Gastroesophageal sphincter (tissue), 4 donors: Measurements from ENCODE around the gene SLC35B2. TPM values are rescaled to one million over a fixed set of nuclear protein-coding genes. Genes with fewer than 3 reads are reported as not detected.

Experiments used
- ATAC-seq: fragments of 150-250 bp; one replicate; pipeline ENCODE4 v1.9.1; 2016; ENCODE audit warnings: mild to moderate bottlenecking, moderate library complexity
- H3K27ac ChIP-seq, 4 donors: fragments of 200-600 bp; sonication (generic) in 3 of 4; 1 replicate in 3 of 4; 2 replicates in 1 of 4; pipeline ENCODE4 v1.5.1; 2016 to 2019
- H3K27me3 ChIP-seq: fragments of 200-600 bp; sonication (generic); one replicate; pipeline ENCODE4 v1.5.1; 2019
- H3K36me3 ChIP-seq, 2 donors: fragments of 200-600 bp; sonication (generic); one replicate each; pipeline ENCODE4 v1.5.1; 2019; ENCODE audit warnings: control low read depth in 1 of 2
- H3K4me1 ChIP-seq, 3 donors: fragments of 200-600 bp; sonication (generic); 1 replicate in 2 of 3; 2 replicates in 1 of 3; pipeline ENCODE4 v1.5.1; 2016 to 2019; ENCODE audit warnings: control low read depth in 2 of 3
- H3K4me3 ChIP-seq, 2 donors: fragments of 200-600 bp; sonication (generic); one replicate each; pipeline ENCODE4 v1.5.1; 2019; ENCODE audit warnings: mild to moderate bottlenecking in 1 of 2, moderate library complexity in 1 of 2
- H3K9me3 ChIP-seq, 3 donors: fragments of 200-600 bp; sonication (generic); one replicate each; pipeline ENCODE4 v1.5.1; 2017 to 2019; ENCODE audit warnings: control low read depth in 2 of 3
- EP300 ChIP-seq: sonication (generic); formaldehyde crosslinking; IDR thresholded peaks from one replicate; pipeline ENCODE4 v1.6.1; 2017; ENCODE audit warnings: antibody characterized with exemption, mild to moderate bottlenecking
- POLR2A ChIP-seq, 2 donors: fragments of 450-650 bp; IDR thresholded peaks; one replicate each; pipeline ENCODE4 v1.6.1; 2017; ENCODE audit warnings: antibody characterized with exemption in 2 of 2, mild to moderate bottlenecking in 2 of 2, moderate library complexity in 1 of 2
- POLR2AphosphoS5 ChIP-seq: sonication (generic); formaldehyde crosslinking; IDR thresholded peaks from one replicate; pipeline ENCODE4 v1.6.1; 2017; ENCODE audit warnings: antibody characterized with exemption
- WGBS, 2 donors: methylation state at CpG; one replicate each; pipeline ENCODE4 v1.1.5; 2018; ENCODE audit warnings: low coverage in 1 of 2; 5-methylcytosine and 5-hydroxymethylcytosine counted together
- total RNA-seq, 4 donors: library from RNA; depleted of rRNA; stranded (reverse); fragments of >200 nt; gene quantifications; one replicate each; pipeline ENCODE4 v1.1.0, GENCODE V29; 2016
- TF ChIP-seq, protein P1 (sequence below), 4 experiments: fragments of 200-600 bp in 2 of 4; fragments of 450-650 bp in 2 of 4; sonication (generic) in 1 of 4; IDR thresholded peaks; one replicate each; pipeline ENCODE4 v1.5.1; 2017 to 2019; ENCODE audit warnings: antibody characterized with exemption in 4 of 4, mild to moderate bottlenecking in 2 of 4, moderate library complexity in 2 of 4

Gene SLC35B2
- total RNA-seq, 4 donors from 2014 or later: 21.3 to 34.0 (median 25.6) TPM

DNA sequence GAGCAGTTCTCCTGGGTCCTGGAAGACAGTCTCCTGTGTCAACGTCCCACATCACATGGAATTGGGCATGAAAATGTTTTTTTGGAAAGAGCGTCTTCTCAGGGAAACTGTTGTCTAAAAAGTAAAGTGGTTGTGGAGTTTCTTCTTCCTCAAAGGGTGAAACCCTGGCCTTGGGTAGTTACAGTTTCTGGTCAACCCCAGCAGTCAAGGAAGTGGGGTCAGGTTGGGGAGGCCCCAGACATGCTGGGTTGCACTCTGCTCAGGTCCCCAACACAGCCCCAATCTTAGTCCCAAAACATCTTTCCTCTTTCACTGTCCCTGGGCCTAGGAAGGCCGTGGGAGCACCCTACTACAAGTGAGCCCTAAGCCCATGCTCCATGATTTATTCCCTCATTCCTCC, 9.0 kb upstream of the SLC35B2 start:
- TF ChIP-seq EP300 (no peak), POLR2AphosphoS5 (no peak), POLR2A (IDR thresholded peaks at IDR 0.05) (no peak)
- TF ChIP-seq, protein P1, sequence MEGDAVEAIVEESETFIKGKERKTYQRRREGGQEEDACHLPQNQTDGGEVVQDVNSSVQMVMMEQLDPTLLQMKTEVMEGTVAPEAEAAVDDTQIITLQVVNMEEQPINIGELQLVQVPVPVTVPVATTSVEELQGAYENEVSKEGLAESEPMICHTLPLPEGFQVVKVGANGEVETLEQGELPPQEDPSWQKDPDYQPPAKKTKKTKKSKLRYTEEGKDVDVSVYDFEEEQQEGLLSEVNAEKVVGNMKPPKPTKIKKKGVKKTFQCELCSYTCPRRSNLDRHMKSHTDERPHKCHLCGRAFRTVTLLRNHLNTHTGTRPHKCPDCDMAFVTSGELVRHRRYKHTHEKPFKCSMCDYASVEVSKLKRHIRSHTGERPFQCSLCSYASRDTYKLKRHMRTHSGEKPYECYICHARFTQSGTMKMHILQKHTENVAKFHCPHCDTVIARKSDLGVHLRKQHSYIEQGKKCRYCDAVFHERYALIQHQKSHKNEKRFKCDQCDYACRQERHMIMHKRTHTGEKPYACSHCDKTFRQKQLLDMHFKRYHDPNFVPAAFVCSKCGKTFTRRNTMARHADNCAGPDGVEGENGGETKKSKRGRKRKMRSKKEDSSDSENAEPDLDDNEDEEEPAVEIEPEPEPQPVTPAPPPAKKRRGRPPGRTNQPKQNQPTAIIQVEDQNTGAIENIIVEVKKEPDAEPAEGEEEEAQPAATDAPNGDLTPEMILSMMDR (IDR thresholded peaks at IDR 0.05): no peak
- WGBS, 2 donors: 77 to 90% methylated on average over 2 to 3 of the region's 3 CpGs
- Histone ChIP-seq H3K9me3 (no peaks in the 10 kb centered on the region), H3K4me3 (no peak overlapping the region), H3K27me3 (peaks cover 35% of the 10 kb centered on the region), H3K27ac (peak overlapping the region in 2 of 4 donors; percentile 87 to 90), H3K4me1 (peaks cover 4 to 51% (median 29%) of the 10 kb centered on the region in 3 donors), H3K36me3 (peaks cover 0 to 4% of the 10 kb centered on the region in 2 donors)
- ATAC-seq: no peak

DNA sequence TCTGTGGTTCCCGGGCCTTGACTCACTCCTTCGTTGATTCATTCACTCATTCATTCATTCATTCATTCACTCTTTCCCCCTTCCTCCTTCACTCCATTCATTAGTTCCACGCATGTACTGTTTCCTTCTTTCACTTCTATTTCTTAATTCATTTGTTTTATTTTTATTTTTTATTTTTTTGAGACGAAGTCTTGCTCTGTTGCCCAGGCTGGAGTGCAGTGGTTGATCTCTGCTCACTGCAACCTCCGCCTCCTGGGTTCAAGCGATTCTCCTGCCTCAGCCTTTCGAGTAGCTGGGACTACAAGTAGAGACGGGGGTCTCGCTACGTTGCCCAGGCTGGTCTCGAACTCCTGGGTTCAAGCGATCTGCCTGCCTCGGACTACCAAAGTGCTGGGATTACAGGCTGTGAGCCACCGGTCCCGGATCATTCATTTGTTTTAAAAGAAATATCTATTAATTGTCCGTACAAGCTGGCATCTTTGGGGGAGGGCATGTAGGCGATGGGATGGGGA, 8.4 kb upstream of the SLC35B2 start:
- Histone ChIP-seq H3K27ac (peak overlapping the region in 3 of 4 donors; percentile 87 to 91 (median 90)), H3K36me3 (peaks cover 0 to 6% of the 10 kb centered on the region in 2 donors), H3K27me3 (peaks cover 29% of the 10 kb centered on the region), H3K4me1 (peaks cover 4 to 46% (median 29%) of the 10 kb centered on the region in 3 donors), H3K9me3 (no peaks in the 10 kb centered on the region), H3K4me3 (peak overlapping the region; percentile 41 to 87)
- TF ChIP-seq, protein P1 (IDR thresholded peaks at IDR 0.05): no peak
- ATAC-seq: no peak
- WGBS, 2 donors: 56 to 58% methylated on average over 6 to 14 of the region's 17 CpGs

GRCh38 chr6:44265007-44265721, 7.8 kb upstream of the SLC35B2 start, which contains the start of gene NFKBIE:
Gene NFKBIE, minus strand, starts transcription at chr6:44265551. Its CDS starts 205 bp downstream, at chr6:44265346.
- WGBS, 2 donors: 0% methylated on average over 1 to 4 of the region's 72 CpGs
- peak; percentile 95 for ATAC-seq
- H3K27ac ChIP-seq: peak within 1 kb of the TSS; percentile 2 to 91 (median 88)
- TF ChIP-seq EP300 (no peak), POLR2AphosphoS5 (peak; percentile 69), POLR2A (IDR thresholded peaks at IDR 0.05) (peak; percentile 50 to 75)
- TF ChIP-seq, protein P1 (IDR thresholded peaks at IDR 0.05): peak in 3 of 4 experiments; percentile 24 to 39 (median 26)
- peaks cover 23% of the 10 kb centered on the region for H3K27me3 ChIP-seq
- peak within 1 kb of the TSS; percentile 41 to 87 for H3K4me3 ChIP-seq
- peaks cover 4 to 39% (median 29%) of the 10 kb centered on the region in 3 donors for H3K4me1 ChIP-seq
- no peaks in the 10 kb centered on the region for H3K9me3 ChIP-seq
- peaks cover 0 to 7% of the 10 kb centered on the region in 2 donors for H3K36me3 ChIP-seq

DNA sequence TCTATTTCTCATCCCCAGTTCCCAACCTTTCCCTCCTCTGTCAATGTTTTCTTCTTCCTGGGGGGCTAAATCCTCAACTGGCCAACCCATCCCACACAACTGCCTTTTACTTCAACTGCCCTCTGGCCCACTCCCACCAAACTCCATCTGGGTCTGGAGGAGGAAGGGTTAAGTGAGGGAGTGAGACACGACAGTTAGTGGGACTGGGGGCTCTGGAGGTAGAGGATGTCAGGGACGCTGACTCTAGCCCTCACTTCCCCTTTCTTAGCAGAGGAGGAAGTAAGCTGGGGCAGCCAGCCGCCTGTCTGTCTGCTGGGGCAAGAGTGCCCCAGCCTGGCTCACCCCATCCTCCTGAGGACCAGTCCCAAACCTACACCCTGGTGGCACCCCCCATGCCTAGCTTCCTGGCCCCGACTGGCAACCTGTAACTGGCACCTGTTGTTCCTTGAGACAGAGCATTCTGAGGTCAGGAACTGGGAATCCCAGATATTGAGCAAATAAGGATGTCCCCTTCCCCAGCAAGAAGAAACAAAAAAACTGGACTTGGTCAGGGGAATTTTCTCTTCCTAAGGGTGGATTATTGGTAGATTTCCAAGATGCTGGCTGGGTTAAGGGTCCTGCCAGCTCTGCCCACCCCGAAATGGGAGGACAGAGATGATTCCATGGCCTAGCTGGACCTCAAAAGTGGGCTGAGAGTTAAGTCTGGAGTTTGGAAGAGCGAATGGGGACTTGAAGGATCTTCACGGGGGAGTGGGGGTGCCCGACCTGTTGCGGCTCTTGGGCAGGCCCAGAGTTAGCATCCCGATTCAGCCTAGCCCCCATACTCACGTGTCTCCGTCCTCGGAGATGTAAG, 7.1 kb upstream of the SLC35B2 start:
- H3K4me3 ChIP-seq: peak overlapping the region; percentile 41 to 87
- peaks cover 0 to 15% of the 10 kb centered on the region in 2 donors for H3K36me3 ChIP-seq
- peaks cover 15% of the 10 kb centered on the region for H3K27me3 ChIP-seq
- 0 to 11% methylated on average over 5 to 6 of the region's 13 CpGs for WGBS, 2 donors
- peaks cover 4 to 36% (median 29%) of the 10 kb centered on the region in 3 donors for H3K4me1 ChIP-seq
- no peak for ATAC-seq
- peak overlapping the region in 3 of 4 donors; percentile 87 to 91 (median 90) for H3K27ac ChIP-seq
- TF ChIP-seq, protein P1 (IDR thresholded peaks at IDR 0.05): no peak
- TF ChIP-seq POLR2AphosphoS5 (no peak), POLR2A (IDR thresholded peaks at IDR 0.05) (no peak)
- no peaks in the 10 kb centered on the region for H3K9me3 ChIP-seq
